HepG2 (cell line): Measurements from ENCODE around the gene TMEM63C. TPM values are rescaled to one million over a fixed set of nuclear protein-coding genes. Genes with fewer than 3 reads are reported as not detected.

ENCODE experiments used
- ATAC-seq: fragments of 200-7000 bp; cut with Tn5 transposase; 3 replicates; pipeline ENCODE4 v1.9.1; 2020; ENCODE audit warnings: mild to moderate bottlenecking, moderate library complexity
- BruUV-seq: library from RNA; stranded (reverse); fragments of 400-500 nt; replicated peaks from 2 replicates; lab custom pipeline; 2021; lab: Mats Ljungman, UMichigan
- CTCF ChIA-PET: fragments of 300-600 bp; formaldehyde crosslinking; extraction: SDS; loops from one replicate; lab custom pipeline; 2021; ENCODE audit warnings: low total read pairs, inconsistent platforms, low intra/inter-chr PET ratio; lab: Yijun Ruan, JAX
- POLR2A ChIA-PET: fragments of 350-600 bp; sonication (Branson Sonifier 250); formaldehyde crosslinking; loops from one replicate; lab custom pipeline; 2020; ENCODE audit warnings: antibody characterized with exemption, inconsistent platforms; lab: Yijun Ruan, JAX
- DNase-seq: peaks from one replicate; pipeline ENCODE4 v3.0.0-alpha.2; 2015; ENCODE audit warnings: low spot score
- FAIRE-seq: peaks from 3 replicates; lab custom pipeline; 2011; peaks lifted over from hg19 to GRCh38; lab: Jason Lieb, UNC
- H2AFZ ChIP-seq: one replicate; pipeline ENCODE4 v1.6.1; 2011; ENCODE audit warnings: low read length, inconsistent platforms
- H3K27ac ChIP-seq: fragments of 300-600 bp; 3 replicates; pipeline ENCODE4 v1.8.0; 2011; ENCODE audit warnings: mixed run types, mild to moderate bottlenecking, mixed read lengths, low read length, inconsistent platforms; ENCODE audit not compliant: insufficient read depth; ENCODE audit errors: extremely low read length
- H3K27me3 ChIP-seq, 2 experiments: fragments of 200-600 bp in 1 of 2; 2 replicates in 1 of 2; 3 replicates in 1 of 2; pipeline versions ENCODE4 v1.6.0 to v1.8.0; 2011; ENCODE audit warnings: low read length in 2 of 2, mild to moderate bottlenecking in 2 of 2, moderate library complexity in 2 of 2, inconsistent platforms in 1 of 2; ENCODE audit not compliant: insufficient read depth in 2 of 2, control insufficient read depth in 1 of 2
- H3K36me3 ChIP-seq, 2 experiments: fragments of 200-600 bp in 1 of 2; replicated peaks in 1 of 2; 2 replicates in 1 of 2; 3 replicates in 1 of 2; pipeline versions ENCODE4 v1.5.1 to v1.8.0; 2011; ENCODE audit warnings: low read length in 2 of 2, inconsistent platforms in 1 of 2; ENCODE audit not compliant: insufficient read depth in 2 of 2, control insufficient read depth in 1 of 2
- H3K4me1 ChIP-seq: 2 replicates; pipeline ENCODE4 v1.5.1; 2012; ENCODE audit warnings: low read length, inconsistent platforms; ENCODE audit not compliant: insufficient read depth
- H3K4me2 ChIP-seq: 2 replicates; pipeline ENCODE4 v1.6.0; 2011; ENCODE audit warnings: low read depth, low read length, inconsistent platforms
- H3K4me3 ChIP-seq, 3 experiments: fragments of 200-600 bp in 1 of 3; sonication (generic), shearing (Covaris generic) in 1 of 3; replicated peaks in 1 of 3; 2 replicates each; pipeline ENCODE4 v1.5.1; 2011 to 2016; ENCODE audit warnings: low read length in 3 of 3, inconsistent platforms in 2 of 3, low read depth in 2 of 3, mild to moderate bottlenecking in 2 of 3, control low read depth in 1 of 3, mixed read lengths in 1 of 3; ENCODE audit not compliant: insufficient read depth in 1 of 3
- H3K79me2 ChIP-seq: one replicate; pipeline ENCODE4 v1.6.1; 2011; ENCODE audit warnings: low read length, inconsistent platforms; ENCODE audit not compliant: insufficient read depth
- H3K9ac ChIP-seq: 2 replicates; pipeline ENCODE4 v1.6.0; 2011; ENCODE audit warnings: mild to moderate bottlenecking, low read depth, low read length, inconsistent platforms; ENCODE audit not compliant: insufficient read depth
- H3K9me3 ChIP-seq: 2 replicates; pipeline ENCODE4 v1.5.1; 2012; ENCODE audit warnings: mild to moderate bottlenecking, low read length
- H4K20me1 ChIP-seq: 2 replicates; pipeline ENCODE4 v1.6.0; 2011; ENCODE audit warnings: inconsistent platforms, mild to moderate bottlenecking, low read length, moderate library complexity; ENCODE audit not compliant: insufficient read depth
- CENPX ChIP-seq: sonication (generic); formaldehyde crosslinking; IDR thresholded peaks from 2 replicates; pipeline ENCODE4 v1.9.0; 2021; ENCODE audit warnings: mild to moderate bottlenecking, missing genetic modification reagents, moderate library complexity
- KDM3A ChIP-seq: IDR thresholded peaks from 2 replicates; pipeline ENCODE4 v1.6.1; 2018; ENCODE audit warnings: low read depth, missing compliant biosample characterization
- ZMYM4 ChIP-seq: sonication (generic); formaldehyde crosslinking; IDR thresholded peaks from 2 replicates; pipeline ENCODE4 v1.8.1; 2023; ENCODE audit warnings: mild to moderate bottlenecking, missing genetic modification reagents
- ZNF230 ChIP-seq: sonication (generic); formaldehyde crosslinking; IDR thresholded peaks from 2 replicates; pipeline ENCODE4 v1.4.0; 2020; ENCODE audit warnings: mild to moderate bottlenecking, missing genetic modification reagents
- ZNF510 ChIP-seq: sonication (generic); formaldehyde crosslinking; IDR thresholded peaks from 2 replicates; pipeline ENCODE4 v1.4.0; 2020; ENCODE audit warnings: low read depth, mild to moderate bottlenecking, missing genetic modification reagents
- ZNF605 ChIP-seq: sonication (generic); formaldehyde crosslinking; IDR thresholded peaks from 2 replicates; pipeline ENCODE4 v1.8.0; 2022; ENCODE audit warnings: mild to moderate bottlenecking, missing genetic modification reagents
- ZNF816 ChIP-seq: sonication (generic); formaldehyde crosslinking; IDR thresholded peaks from 2 replicates; pipeline ENCODE4 v1.8.0; 2022; ENCODE audit warnings: missing genetic modification reagents, mild to moderate bottlenecking, borderline replicate concordance
- ZZZ3 ChIP-seq: sonication (generic); formaldehyde crosslinking; IDR thresholded peaks from 2 replicates; pipeline ENCODE4 v1.4.0; 2020; ENCODE audit warnings: missing genetic modification reagents, mild to moderate bottlenecking, borderline replicate concordance
- WGBS: methylation state at CpG from one replicate; pipeline ENCODE4 v1.1.6; 2017; ENCODE audit warnings: low lambda C conversion rate; 5-methylcytosine and 5-hydroxymethylcytosine counted together
- in situ Hi-C: cut with HindIII; loops from 2 replicates; pipeline ENCODE4 v1.10.0; 2017; ENCODE audit warnings: low pct_unique_long_range_greater_than_20kb; ENCODE audit not compliant: extremely low pct_ligation_motif_present
- intact Hi-C: fragments of 100-400 bp; cut with micrococcal nuclease; formaldehyde crosslinking; loops from one replicate; pipeline ENCODE4 v1.10.0; 2022; ENCODE audit not compliant: unreplicated experiment
- polyA plus RNA-seq, 8 experiments: library from polyadenylated mRNA; depleted of rRNA in 3 of 8; stranded (reverse) in 7 of 8; unstranded in 1 of 8; fragments of >200 nt; fragmentation: Illumina TruSeq in 4 of 8; extraction: Trizol in 4 of 8; gene quantifications; 2 replicates each; pipeline versions ENCODE4 v1.2.1 to v1.2.3, GENCODE V29; 2011 to 2016; ENCODE audit warnings: low read depth in 4 of 8, missing spikeins in 1 of 8, mixed read lengths in 1 of 8; ENCODE audit not compliant: insufficient read depth in 1 of 8
- total RNA-seq, 5 experiments: library from RNA; depleted of rRNA; stranded (reverse); fragments of >200 nt; fragmentation: Illumina TruSeq; extraction: Trizol; gene quantifications; 2 replicates each; pipeline ENCODE4 v1.2.3, GENCODE V29; 2016; ENCODE audit warnings: low read depth in 1 of 5
- TF ChIP-seq, protein P1 (sequence below): sonication (generic); formaldehyde crosslinking; IDR thresholded peaks from 2 replicates; pipeline ENCODE4 v1.4.0; 2020; ENCODE audit warnings: missing genetic modification reagents, borderline replicate concordance
- TF ChIP-seq, protein P2 (sequence below): sonication (generic); formaldehyde crosslinking; IDR thresholded peaks from 2 replicates; pipeline ENCODE4 v1.5.0; 2020; ENCODE audit warnings: missing genetic modification reagents, mild to moderate bottlenecking, borderline replicate concordance

TMEM63C gene
- total and polyA plus RNA-seq, 2 of the 13 experiments (the other 11 are each of a cell fraction or from before 2014, with no cell fraction given): 0.17 to 0.27 TPM

DNA sequence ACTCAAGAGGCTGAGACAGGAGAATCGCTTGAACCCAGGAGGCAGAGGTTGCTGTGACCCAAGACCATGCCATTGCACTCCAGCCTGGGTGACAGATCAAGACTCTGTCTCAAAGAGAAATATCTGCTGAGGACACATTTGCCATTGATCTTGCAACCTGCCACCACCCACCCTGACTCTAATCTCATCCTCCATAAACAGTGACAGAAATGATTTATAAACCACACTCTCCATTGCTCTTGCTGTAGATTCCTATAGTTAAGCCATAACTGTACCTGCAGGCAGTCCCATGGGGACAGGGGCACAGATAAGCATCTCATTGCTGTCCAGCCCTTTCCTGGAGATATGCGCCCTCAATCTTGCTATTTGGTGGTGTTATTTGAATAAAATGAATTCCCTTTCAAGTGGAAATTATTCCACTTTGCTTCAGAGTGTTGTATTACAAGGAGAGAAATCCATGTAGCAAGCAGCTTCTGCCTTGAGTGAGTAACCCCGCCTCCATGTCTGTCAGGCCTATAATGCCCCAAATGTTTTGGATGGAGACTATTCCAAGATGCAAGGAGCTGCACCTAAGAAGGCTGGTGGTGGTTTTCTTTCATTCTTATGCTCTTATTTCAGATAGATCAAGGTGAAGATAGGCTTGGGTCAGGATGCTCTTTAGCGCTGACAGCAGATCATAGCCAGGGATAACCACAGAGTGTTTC is 37.0 kb upstream of the TMEM63C start:
- H3K4me1 ChIP-seq: peaks cover 19% of the 10 kb centered on the region
- H2AFZ ChIP-seq: no peak overlapping the region
- H3K4me2 ChIP-seq: no peak overlapping the region
- peaks cover 5% of the 10 kb centered on the region; the same call in 1 of the 2 replicates for H4K20me1 ChIP-seq
- intact Hi-C loops (no loop called here), in situ Hi-C loops (loop anchor here (5.0 kb wide), 1 partner anchor 63 kb away; no protein-coding TSS in a partner anchor)
- no peak overlapping the region for H3K4me3 ChIP-seq
- BruUV-seq: no TSS peak
- ChIA-PET CTCF (no interaction called here), POLR2A (no interaction called here)
- H3K27ac ChIP-seq: no peak overlapping the region
- no peaks in the 10 kb centered on the region for H3K36me3 ChIP-seq
- no peak for FAIRE-seq
- H3K9ac ChIP-seq: no peak overlapping the region
- H3K79me2 ChIP-seq: no peaks in the 10 kb centered on the region
- ATAC-seq: no peak
- peaks cover 5 to 54% of the 10 kb centered on the region in 2 experiments; a peak in 4 of 5 replicates for H3K27me3 ChIP-seq
- DNase-seq: no peak
- 26% methylated on average over 3 of the region's 4 CpGs for WGBS
- TF ChIP-seq ZNF605 (CRISPR knock-in tag): no peak
- TF ChIP-seq, protein P1, sequence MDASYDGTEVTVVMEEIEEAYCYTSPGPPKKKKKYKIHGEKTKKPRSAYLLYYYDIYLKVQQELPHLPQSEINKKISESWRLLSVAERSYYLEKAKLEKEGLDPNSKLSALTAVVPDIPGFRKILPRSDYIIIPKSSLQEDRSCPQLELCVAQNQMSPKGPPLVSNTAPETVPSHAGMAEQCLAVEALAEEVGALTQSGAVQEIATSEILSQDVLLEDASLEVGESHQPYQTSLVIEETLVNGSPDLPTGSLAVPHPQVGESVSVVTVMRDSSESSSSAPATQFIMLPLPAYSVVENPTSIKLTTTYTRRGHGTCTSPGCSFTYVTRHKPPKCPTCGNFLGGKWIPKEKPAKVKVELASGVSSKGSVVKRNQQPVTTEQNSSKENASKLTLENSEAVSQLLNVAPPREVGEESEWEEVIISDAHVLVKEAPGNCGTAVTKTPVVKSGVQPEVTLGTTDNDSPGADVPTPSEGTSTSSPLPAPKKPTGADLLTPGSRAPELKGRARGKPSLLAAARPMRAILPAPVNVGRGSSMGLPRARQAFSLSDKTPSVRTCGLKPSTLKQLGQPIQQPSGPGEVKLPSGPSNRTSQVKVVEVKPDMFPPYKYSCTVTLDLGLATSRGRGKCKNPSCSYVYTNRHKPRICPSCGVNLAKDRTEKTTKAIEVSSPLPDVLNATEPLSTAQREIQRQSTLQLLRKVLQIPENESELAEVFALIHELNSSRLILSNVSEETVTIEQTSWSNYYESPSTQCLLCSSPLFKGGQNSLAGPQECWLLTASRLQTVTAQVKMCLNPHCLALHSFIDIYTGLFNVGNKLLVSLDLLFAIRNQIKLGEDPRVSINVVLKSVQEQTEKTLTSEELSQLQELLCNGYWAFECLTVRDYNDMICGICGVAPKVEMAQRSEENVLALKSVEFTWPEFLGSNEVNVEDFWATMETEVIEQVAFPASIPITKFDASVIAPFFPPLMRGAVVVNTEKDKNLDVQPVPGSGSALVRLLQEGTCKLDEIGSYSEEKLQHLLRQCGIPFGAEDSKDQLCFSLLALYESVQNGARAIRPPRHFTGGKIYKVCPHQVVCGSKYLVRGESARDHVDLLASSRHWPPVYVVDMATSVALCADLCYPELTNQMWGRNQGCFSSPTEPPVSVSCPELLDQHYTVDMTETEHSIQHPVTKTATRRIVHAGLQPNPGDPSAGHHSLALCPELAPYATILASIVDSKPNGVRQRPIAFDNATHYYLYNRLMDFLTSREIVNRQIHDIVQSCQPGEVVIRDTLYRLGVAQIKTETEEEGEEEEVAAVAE: no peak
- no peak for TF ChIP-seq ZMYM4
- no peak for TF ChIP-seq ZNF510 (CRISPR knock-in tag)
- TF ChIP-seq, protein P2, sequence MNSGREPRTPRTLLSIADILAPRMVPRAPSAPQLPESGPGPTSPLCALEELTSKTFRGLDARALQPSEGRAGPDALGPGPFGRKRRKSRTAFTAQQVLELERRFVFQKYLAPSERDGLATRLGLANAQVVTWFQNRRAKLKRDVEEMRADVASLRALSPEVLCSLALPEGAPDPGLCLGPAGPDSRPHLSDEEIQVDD: no peak
- TF ChIP-seq ZZZ3 (CRISPR knock-in tag): no peak
- TF ChIP-seq CENPX (CRISPR knock-in tag): no peak
- no peak for TF ChIP-seq ZNF230 (CRISPR knock-in tag)
- TF ChIP-seq ZNF816: no peak
- TF ChIP-seq KDM3A (CRISPR knock-in tag): no peak
- no peaks in the 10 kb centered on the region for H3K9me3 ChIP-seq
